Natural killer cell (primary cell): Measurements from ENCODE around the gene SLC26A8. TPM values are rescaled to one million over a fixed set of nuclear protein-coding genes. Genes with fewer than 3 reads are reported as not detected.

ENCODE experiments used
- ATAC-seq, 3 donors: fragments of 150-1000 bp in 2 of 3; fragments of 200-7000 bp in 1 of 3; cut with Tn5 transposase; 1 replicate in 1 of 3; 2 replicates in 2 of 3; pipeline ENCODE4 v1.10.0; 2021; ENCODE audit warnings: mild to moderate bottlenecking in 2 of 3, moderate library complexity in 2 of 3
- DNase-seq, 2 donors: peaks; one replicate each; pipeline versions ENCODE4 v3.0.0 to v3.0.0-alpha.2; 2013 to 2021; ENCODE audit warnings: mixed read lengths in 1 of 2
- H3K27ac ChIP-seq: one replicate; pipeline ENCODE4 v1.5.1; 2013; ENCODE audit warnings: mild to moderate bottlenecking, low read length
- H3K27me3 ChIP-seq: one replicate; pipeline ENCODE4 v1.6.1; 2013; ENCODE audit warnings: low read length; ENCODE audit not compliant: control insufficient read depth, insufficient read depth
- H3K36me3 ChIP-seq: one replicate; pipeline ENCODE4 v1.6.1; 2013; ENCODE audit warnings: low read length; ENCODE audit not compliant: control insufficient read depth, insufficient read depth
- H3K4me1 ChIP-seq: one replicate; pipeline ENCODE4 v1.6.1; 2013; ENCODE audit warnings: low read length; ENCODE audit not compliant: control insufficient read depth, insufficient read depth
- H3K4me3 ChIP-seq: one replicate; pipeline ENCODE4 v1.5.1; 2013; ENCODE audit warnings: low read length
- H3K9me3 ChIP-seq: one replicate; pipeline ENCODE4 v1.6.1; 2013; ENCODE audit warnings: low read length; ENCODE audit not compliant: control insufficient read depth, insufficient read depth
- H3K27ac Mint-ChIP-seq, 2 donors: one replicate each; pipeline ENCODE4 v1.8.0; 2022; ENCODE audit warnings: mild to moderate bottlenecking in 2 of 2, mixed read lengths in 2 of 2, moderate library complexity in 1 of 2
- H3K27me3 Mint-ChIP-seq, 2 donors: one replicate each; pipeline ENCODE4 v1.8.0; 2022; ENCODE audit warnings: low read depth in 2 of 2, mixed read lengths in 2 of 2
- H3K36me3 Mint-ChIP-seq: one replicate; pipeline ENCODE4 v1.8.0; 2022; ENCODE audit warnings: mixed read lengths
- H3K4me1 Mint-ChIP-seq, 2 donors: one replicate each; pipeline ENCODE4 v1.8.0; 2022; ENCODE audit warnings: mixed read lengths in 2 of 2
- H3K4me3 Mint-ChIP-seq: one replicate; pipeline ENCODE4 v1.8.0; 2022; ENCODE audit warnings: mild to moderate bottlenecking, moderate library complexity, mixed read lengths
- H3K9me3 Mint-ChIP-seq, 2 donors: one replicate each; pipeline ENCODE4 v1.8.0; 2022; ENCODE audit warnings: mixed read lengths in 2 of 2
- WGBS: methylation state at CpG from one replicate; pipeline ENCODE4 v1.1.7; 2013; ENCODE audit warnings: missing lambda C conversion rate; ENCODE audit not compliant: insufficient coverage; 5-methylcytosine and 5-hydroxymethylcytosine counted together
- intact Hi-C: fragments of 100-400 bp; cut with micrococcal nuclease; formaldehyde crosslinking; loops from one replicate; pipeline ENCODE4 v1.14.2; 2022
- total RNA-seq, 4 donors: library from RNA; stranded (reverse); fragments of 120-200 nt in 1 of 4; gene quantifications; one replicate each; pipeline versions ENCODE4 v1.2.3 to v1.2.4, GENCODE V29; 2013 to 2022
- TF ChIP-seq, protein P1 (sequence below): fragments of 200-600 bp; IDR thresholded peaks from one replicate; pipeline ENCODE4 v1.8.0; 2022; ENCODE audit warnings: antibody characterized with exemption

SLC26A8 gene
- total RNA-seq, 3 donors from 2014 or later (not counting 1 experiment from before 2014, with no cell fraction given) = 0.93 TPM; not detected in 2

DNA sequence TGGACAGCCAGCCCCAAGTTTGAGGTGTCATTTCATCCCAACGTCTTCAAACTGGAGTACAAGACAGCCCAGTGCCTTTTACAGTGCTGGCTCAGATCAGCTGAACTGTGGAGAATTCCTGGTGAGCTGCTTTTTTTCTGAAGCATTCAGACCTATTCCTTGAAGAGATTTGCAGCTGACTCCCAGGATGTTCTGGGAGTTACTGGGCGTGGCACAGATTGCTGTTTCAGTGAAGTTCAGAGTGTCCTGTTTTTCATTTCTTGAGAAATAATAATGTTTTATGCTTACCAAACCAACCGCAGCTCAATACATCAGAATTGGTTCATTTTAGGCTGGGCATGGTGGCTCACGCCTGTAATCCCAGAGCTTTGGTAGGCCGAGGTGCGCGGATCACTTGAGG, 70.1 kb downstream of the SLC26A8 start:
- H3K9me3 ChIP-seq = no peaks in the 10 kb centered on the region
- TF ChIP-seq, protein P1, sequence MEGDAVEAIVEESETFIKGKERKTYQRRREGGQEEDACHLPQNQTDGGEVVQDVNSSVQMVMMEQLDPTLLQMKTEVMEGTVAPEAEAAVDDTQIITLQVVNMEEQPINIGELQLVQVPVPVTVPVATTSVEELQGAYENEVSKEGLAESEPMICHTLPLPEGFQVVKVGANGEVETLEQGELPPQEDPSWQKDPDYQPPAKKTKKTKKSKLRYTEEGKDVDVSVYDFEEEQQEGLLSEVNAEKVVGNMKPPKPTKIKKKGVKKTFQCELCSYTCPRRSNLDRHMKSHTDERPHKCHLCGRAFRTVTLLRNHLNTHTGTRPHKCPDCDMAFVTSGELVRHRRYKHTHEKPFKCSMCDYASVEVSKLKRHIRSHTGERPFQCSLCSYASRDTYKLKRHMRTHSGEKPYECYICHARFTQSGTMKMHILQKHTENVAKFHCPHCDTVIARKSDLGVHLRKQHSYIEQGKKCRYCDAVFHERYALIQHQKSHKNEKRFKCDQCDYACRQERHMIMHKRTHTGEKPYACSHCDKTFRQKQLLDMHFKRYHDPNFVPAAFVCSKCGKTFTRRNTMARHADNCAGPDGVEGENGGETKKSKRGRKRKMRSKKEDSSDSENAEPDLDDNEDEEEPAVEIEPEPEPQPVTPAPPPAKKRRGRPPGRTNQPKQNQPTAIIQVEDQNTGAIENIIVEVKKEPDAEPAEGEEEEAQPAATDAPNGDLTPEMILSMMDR = no peak
- no peaks in the 10 kb centered on the region for H3K36me3 ChIP-seq
- H3K27ac ChIP-seq = no peak overlapping the region
- H3K27me3 ChIP-seq = no peaks in the 10 kb centered on the region
- Mint-ChIP-seq H3K36me3 (no peaks in the 10 kb centered on the region), H3K4me1 (no peaks in the 10 kb centered on the region), H3K4me3 (no peak overlapping the region), H3K9me3 (no peaks in the 10 kb centered on the region), H3K27me3 (peaks cover 5 to 17% of the 10 kb centered on the region in 2 donors), H3K27ac (no peak overlapping the region)
- no peaks in the 10 kb centered on the region for H3K4me1 ChIP-seq
- 91% methylated on average over 7 of the region's 7 CpGs for WGBS
- ATAC-seq = no peak
- DNase-seq = no peak
- H3K4me3 ChIP-seq = no peak overlapping the region
- intact Hi-C loops = no loop called here

DNA sequence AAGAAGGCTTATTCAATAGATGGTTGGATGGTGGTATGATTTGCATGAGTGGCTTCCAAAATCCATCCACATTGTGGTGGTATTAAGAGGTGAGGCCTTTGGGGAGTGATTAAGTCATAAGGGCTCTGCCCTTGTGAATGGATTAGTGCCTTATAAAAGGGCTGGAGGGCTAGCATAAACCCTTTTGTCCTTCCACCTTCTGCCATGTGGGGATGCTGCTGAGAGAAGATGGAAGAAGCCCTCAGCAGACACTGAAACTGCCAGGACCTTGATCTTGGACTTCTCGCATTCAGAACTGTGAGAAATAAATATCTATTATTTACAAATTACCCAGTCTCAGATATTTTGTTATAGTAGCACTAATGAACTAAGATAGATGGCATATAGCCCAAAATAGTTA, 75.7 kb downstream of the SLC26A8 start:
- TF ChIP-seq, protein P1 = no peak
- no peaks in the 10 kb centered on the region for H3K36me3 ChIP-seq
- Mint-ChIP-seq H3K4me1 (no peaks in the 10 kb centered on the region), H3K9me3 (no peaks in the 10 kb centered on the region), H3K27me3 (peaks cover 3 to 7% of the 10 kb centered on the region in 2 donors), H3K4me3 (no peak overlapping the region), H3K27ac (no peak overlapping the region), H3K36me3 (no peaks in the 10 kb centered on the region)
- intact Hi-C loops = no loop called here
- no peaks in the 10 kb centered on the region for H3K9me3 ChIP-seq
- ATAC-seq = no peak
- H3K27me3 ChIP-seq = no peaks in the 10 kb centered on the region
- no peak overlapping the region for H3K4me3 ChIP-seq
- no peaks in the 10 kb centered on the region for H3K4me1 ChIP-seq
- no peak for DNase-seq
- no peak overlapping the region for H3K27ac ChIP-seq
- no CpG with 5 or more reads among the region's 1 CpG for WGBS

DNA sequence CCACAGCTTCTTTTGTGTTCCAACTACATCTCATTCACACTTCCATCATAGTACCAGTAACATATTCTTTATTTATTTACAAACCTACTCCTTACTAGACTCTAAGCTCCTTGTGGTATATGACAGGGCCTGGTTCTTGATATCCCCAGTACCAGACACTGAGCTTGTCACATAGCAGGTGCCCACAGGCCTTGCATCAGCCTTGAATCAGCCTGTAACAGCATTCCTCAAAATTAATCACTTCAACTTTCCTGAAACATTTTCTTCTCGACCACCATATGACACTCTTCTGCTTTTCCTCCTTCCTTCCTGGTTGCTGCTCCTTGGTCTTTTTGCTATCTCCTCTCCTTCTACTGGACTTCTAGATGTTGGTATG, 78.8 kb downstream of the SLC26A8 start:
- no peak for DNase-seq
- 61% methylated on average over 1 of the region's 1 CpG for WGBS
- no peak overlapping the region for H3K4me3 Mint-ChIP-seq

DNA sequence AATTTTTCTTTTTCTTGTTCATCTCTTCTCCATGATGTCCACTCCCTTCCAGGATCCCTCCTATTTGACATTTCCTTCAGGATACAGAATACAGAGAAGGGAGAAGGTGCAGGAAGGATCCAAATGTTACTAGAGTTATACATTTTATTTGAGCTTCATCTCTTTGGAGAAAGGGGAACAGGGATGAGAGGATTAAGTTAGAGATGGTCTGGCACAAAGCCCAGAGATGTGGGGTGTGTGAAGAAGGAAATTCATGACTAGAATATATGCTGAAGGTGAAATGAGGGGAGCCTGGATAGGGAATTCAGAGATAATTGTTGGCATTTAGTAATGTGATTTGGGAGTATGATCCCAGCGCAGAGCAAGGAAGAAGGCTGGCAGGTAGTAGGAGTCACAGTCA, 81.1 kb downstream of the SLC26A8 start:
- H3K36me3 Mint-ChIP-seq = no peaks in the 10 kb centered on the region
- 94% methylated on average over 1 of the region's 1 CpG for WGBS
- H3K36me3 ChIP-seq = no peaks in the 10 kb centered on the region
- H3K4me3 Mint-ChIP-seq = no peak overlapping the region
- H3K27me3 ChIP-seq = no peaks in the 10 kb centered on the region
- no peaks in the 10 kb centered on the region for H3K4me1 Mint-ChIP-seq
- ATAC-seq (no peak), DNase-seq (no peak)
- intact Hi-C loops = no loop called here
- H3K4me1 ChIP-seq = no peaks in the 10 kb centered on the region
- no peaks in the 10 kb centered on the region for H3K9me3 ChIP-seq
- H3K4me3 ChIP-seq = no peak overlapping the region
- H3K27ac Mint-ChIP-seq = no peak overlapping the region
- no peaks in the 10 kb centered on the region for H3K9me3 Mint-ChIP-seq
- TF ChIP-seq, protein P1 = no peak
- peaks cover 3 to 17% of the 10 kb centered on the region in 2 donors for H3K27me3 Mint-ChIP-seq
- no peak overlapping the region for H3K27ac ChIP-seq

More for the DNA sequence above, 78.8 kb downstream of the SLC26A8 start:
- no peak overlapping the region for H3K27ac Mint-ChIP-seq
- intact Hi-C loops = no loop called here
- H3K27me3 Mint-ChIP-seq = peaks cover 3 to 12% of the 10 kb centered on the region in 2 donors
- no peaks in the 10 kb centered on the region for H3K4me1 Mint-ChIP-seq
- H3K27me3 ChIP-seq = no peaks in the 10 kb centered on the region
- H3K36me3 Mint-ChIP-seq = no peaks in the 10 kb centered on the region
- no peaks in the 10 kb centered on the region for H3K9me3 ChIP-seq
- ATAC-seq = no peak
- H3K27ac ChIP-seq = no peak overlapping the region
- H3K4me3 ChIP-seq = no peak overlapping the region
- H3K9me3 Mint-ChIP-seq = no peaks in the 10 kb centered on the region
- H3K36me3 ChIP-seq = no peaks in the 10 kb centered on the region
- TF ChIP-seq, protein P1 = no peak
- H3K4me1 ChIP-seq = no peaks in the 10 kb centered on the region
